ENCODE data around the gene ZNF621.

ZNF621 gene

DNA sequence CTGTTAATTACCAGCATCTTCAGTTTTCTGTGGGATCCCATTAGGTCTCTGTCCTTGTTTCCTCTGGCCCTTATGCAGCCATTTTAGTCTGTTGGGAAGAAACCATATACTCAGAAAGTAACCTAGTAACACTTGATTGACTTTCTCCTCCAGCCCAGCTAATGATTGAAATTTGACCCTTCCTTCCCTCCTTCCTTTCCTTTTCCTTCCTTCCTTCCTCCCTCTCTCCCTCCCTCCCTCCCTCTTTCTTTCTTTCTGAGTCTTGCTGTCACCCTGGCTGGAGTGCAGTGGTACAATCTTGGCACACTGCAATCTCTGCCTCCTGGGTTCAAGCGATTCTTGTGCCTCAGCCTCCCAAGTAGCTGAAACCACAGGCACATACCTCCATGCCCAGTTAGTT is 24.8 kb upstream of the ZNF621 start:
- TF ChIP-seq ZFX (IDR thresholded peaks at IDR 0.05) (no peak), CTCF (conservative IDR thresholded peaks at IDR 0.05) (no peak)
- no peak overlapping the region for H3K27ac ChIP-seq

DNA sequence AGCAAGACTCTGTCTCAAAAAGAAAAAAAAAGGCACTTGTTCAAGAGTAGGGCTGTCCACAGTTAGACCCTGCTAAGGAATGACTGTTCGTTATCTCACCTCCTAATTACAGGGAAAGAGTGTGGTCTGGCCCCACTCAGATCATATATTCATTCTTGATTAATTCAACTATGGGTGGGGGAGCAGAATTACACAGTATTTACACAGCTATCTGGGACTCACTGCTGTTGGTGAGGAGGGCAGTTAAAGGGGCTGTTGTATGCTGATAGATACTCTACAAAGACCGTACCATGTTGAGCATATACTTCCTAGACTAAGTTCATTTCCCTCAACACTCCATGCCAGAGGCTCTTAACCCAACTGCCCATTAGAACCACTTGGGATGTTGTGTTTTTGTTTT is 22.7 kb upstream of the ZNF621 start:
- no peak for TF ChIP-seq ZFX (IDR thresholded peaks at IDR 0.05)
- no peak for TF ChIP-seq CTCF (conservative IDR thresholded peaks at IDR 0.05)
- H3K27ac ChIP-seq = no peak overlapping the region

- peak overlapping the region; percentile 62; the same call in 1 of the 2 replicates for H3K27ac ChIP-seq
- TF ChIP-seq CTCF (conservative IDR thresholded peaks at IDR 0.05) (no peak), ZFX (IDR thresholded peaks at IDR 0.05) (no peak)
Observed at GRCh38 chr3:40504636-40505430, 19.9 kb upstream of the ZNF621 start.

DNA sequence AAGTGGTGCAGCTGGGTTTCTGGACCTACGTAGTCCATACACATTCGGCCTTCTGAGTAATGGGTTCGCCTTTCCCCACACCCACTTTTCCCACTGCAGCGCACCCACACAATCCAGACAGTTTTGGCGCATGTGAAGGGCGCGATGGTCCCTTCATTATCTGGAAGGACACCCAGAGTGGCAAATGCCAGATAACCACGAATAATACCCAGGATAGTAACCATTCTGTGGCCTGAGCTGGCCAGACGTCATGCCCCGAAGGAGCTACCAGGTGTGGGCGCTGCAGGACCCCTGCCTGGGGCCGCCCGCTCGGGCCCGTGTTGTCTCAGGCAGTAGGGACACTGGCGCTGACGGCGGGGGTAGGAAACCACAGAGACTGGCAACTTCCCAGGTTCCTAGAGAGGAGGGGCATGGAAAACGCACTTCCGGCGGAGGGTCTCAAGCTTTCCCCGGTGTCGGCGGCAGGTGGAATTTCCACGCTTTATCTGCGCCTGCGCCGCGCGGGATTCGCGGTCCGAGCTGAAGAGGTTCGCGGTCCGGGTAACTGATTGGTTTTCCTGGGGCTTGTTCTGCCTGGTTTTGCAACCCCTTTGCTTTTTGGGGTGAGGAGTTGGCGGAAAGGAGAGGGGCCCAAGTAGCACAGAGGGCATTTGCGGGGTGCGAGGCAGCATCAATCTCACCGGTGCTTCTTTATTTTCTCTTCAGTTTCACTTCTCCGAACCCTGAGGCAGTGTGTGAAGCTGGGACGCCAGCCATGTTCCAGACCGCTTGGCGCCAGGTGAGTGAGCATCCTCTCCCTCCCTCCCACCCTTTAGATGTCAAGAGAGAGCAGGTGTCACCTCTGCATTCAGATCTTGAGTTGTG is 18.9 kb upstream of the ZNF621 start, which contains the start of gene ZNF620:
Gene ZNF620 (plus strand): TSS at position 441 of the 864 bp plus-strand sequence. CDS start 314 bp downstream, at position 755.
- peak within 1 kb of the TSS; percentile 62 for H3K27ac ChIP-seq
- TF ChIP-seq ZFX (IDR thresholded peaks at IDR 0.05) = no peak
- TF ChIP-seq CTCF (conservative IDR thresholded peaks at IDR 0.05) = peak; percentile 63

DNA sequence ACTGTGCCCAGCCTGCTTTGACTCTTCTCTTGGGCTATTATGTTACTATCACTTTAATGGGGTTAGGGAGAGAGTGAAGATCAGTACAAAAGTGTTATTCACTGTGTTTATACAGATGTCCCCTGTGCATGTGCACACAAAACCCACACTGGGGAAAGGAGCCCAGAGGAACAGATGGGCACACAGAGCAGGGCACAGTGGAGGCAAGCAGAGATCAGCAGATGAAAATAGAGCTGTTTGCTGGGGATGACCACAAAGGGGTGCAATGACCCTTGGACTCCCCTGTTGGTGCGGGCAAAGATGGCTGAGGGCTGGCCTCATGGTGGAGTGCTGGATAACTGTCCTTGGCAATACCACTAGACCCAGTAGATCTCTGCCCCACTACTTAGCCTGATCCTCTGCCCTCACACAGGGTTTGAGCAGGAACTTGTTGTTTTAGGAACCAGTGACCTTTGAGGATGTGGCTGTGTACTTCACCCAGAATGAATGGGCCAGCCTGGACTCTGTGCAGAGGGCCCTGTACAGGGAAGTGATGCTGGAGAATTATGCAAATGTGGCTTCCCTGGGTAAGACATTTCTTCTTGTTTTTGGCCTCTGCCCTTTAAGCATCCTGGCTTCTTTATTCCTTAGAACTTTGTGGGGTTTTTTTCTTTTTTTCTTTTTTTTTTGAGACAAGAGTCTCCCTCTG is 13.6 kb upstream of the ZNF621 start:
- TF ChIP-seq CTCF (conservative IDR thresholded peaks at IDR 0.05) (no peak), ZFX (IDR thresholded peaks at IDR 0.05) (no peak)
- H3K27ac ChIP-seq = no peak overlapping the region

DNA sequence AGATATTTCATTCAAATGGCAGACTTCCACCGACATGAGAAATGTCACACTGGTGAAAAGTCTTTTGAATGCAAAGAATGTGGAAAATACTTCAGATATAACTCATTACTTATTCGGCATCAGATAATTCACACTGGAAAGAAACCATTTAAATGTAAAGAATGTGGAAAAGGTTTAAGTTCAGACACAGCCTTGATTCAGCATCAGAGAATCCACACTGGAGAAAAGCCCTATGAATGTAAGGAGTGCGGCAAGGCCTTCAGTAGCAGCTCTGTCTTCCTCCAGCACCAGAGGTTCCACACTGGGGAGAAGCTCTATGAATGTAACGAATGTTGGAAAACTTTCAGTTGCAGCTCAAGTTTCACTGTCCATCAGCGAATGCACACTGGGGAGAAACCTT is 8.6 kb upstream of the ZNF621 start:
- no peak overlapping the region for H3K27ac ChIP-seq
- TF ChIP-seq CTCF (conservative IDR thresholded peaks at IDR 0.05) (no peak), ZFX (IDR thresholded peaks at IDR 0.05) (no peak)

Measured in C4-2B (cell line).